WTC11 (cell line): Measurements from ENCODE around the gene PDZRN4. TPM values are rescaled to one million over a fixed set of nuclear protein-coding genes. Genes with fewer than 3 reads are reported as not detected.

Source experiments
- ATAC-seq: fragments of 200-7000 bp; cut with Tn5 transposase; 2 replicates; pipeline ENCODE4 v1.10.0; 2021; ENCODE audit warnings: mild to moderate bottlenecking, moderate library complexity
- CTCF ChIA-PET: fragments of 300-600 bp; sonication (Branson Sonifier 250); formaldehyde crosslinking; loops from one replicate; lab custom pipeline; 2021; ENCODE audit warnings: antibody characterized with exemption; lab: Charles Lee
- POLR2A ChIA-PET: fragments of 350-600 bp; sonication (Branson Sonifier 250); formaldehyde crosslinking; loops from one replicate; lab custom pipeline; 2021; ENCODE audit warnings: antibody characterized with exemption; lab: Charles Lee
- DNase-seq: peaks from one replicate; pipeline ENCODE4 v3.0.0; 2021; ENCODE audit warnings: low spot score
- H3K27ac Mint-ChIP-seq: 2 replicates; pipeline ENCODE4 v1.8.0; 2021; ENCODE audit warnings: mixed read lengths
- H3K27me3 Mint-ChIP-seq: 2 replicates; pipeline ENCODE4 v1.8.0; 2021; ENCODE audit warnings: low read depth, mild to moderate bottlenecking, moderate library complexity, mixed read lengths
- H3K36me3 Mint-ChIP-seq: 2 replicates; pipeline ENCODE4 v1.8.0; 2021; ENCODE audit warnings: mixed read lengths
- H3K4me1 Mint-ChIP-seq: 2 replicates; pipeline ENCODE4 v1.8.0; 2022; ENCODE audit warnings: mixed read lengths
- H3K4me3 Mint-ChIP-seq: 2 replicates; pipeline ENCODE4 v1.8.0; 2021; ENCODE audit warnings: mild to moderate bottlenecking, moderate library complexity, mixed read lengths
- H3K9me3 Mint-ChIP-seq: 2 replicates; pipeline ENCODE4 v1.8.0; 2021; ENCODE audit warnings: mixed read lengths
- CBFB ChIP-seq: sonication (generic); formaldehyde crosslinking; IDR thresholded peaks from 2 replicates; pipeline ENCODE4 v1.8.1; 2022; ENCODE audit warnings: mild to moderate bottlenecking, low read depth, missing genetic modification reagents
- ESRRA ChIP-seq: sonication (generic); formaldehyde crosslinking; IDR thresholded peaks from 2 replicates; pipeline ENCODE4 v1.8.1; 2022; ENCODE audit warnings: mild to moderate bottlenecking, missing genetic modification reagents, borderline replicate concordance
- GRHL2 ChIP-seq: fragments of 250-450 bp; sonication (Bioruptor Pico); IDR thresholded peaks from 2 replicates; pipeline ENCODE4 v1.8.0; 2022; ENCODE audit warnings: mild to moderate bottlenecking, moderate library complexity; ENCODE audit not compliant: insufficient replicate concordance, severe bottlenecking
- IRF2 ChIP-seq: sonication (generic); formaldehyde crosslinking; IDR thresholded peaks from 2 replicates; pipeline ENCODE4 v1.8.0; 2022; ENCODE audit warnings: low read depth, missing genetic modification reagents, borderline replicate concordance
- JAZF1 ChIP-seq: fragments of 250-450 bp; sonication (Bioruptor Pico); IDR thresholded peaks from 2 replicates; pipeline ENCODE4 v1.9.0; 2021; ENCODE audit warnings: moderate library complexity, mild to moderate bottlenecking, inconsistent platforms
- MXD4 ChIP-seq: fragments of 250-450 bp; sonication (Bioruptor Pico); IDR thresholded peaks from 2 replicates; pipeline ENCODE4 v1.8.0; 2021; ENCODE audit warnings: mild to moderate bottlenecking, moderate library complexity, borderline replicate concordance
- NFATC4 ChIP-seq: fragments of 250-450 bp; sonication (Bioruptor Pico); IDR thresholded peaks from 2 replicates; pipeline ENCODE4 v1.9.0; 2021; ENCODE audit warnings: mild to moderate bottlenecking
- NR3C1 ChIP-seq: sonication (generic); formaldehyde crosslinking; conservative IDR thresholded peaks from 2 replicates; pipeline ENCODE4 v1.8.1; 2023; ENCODE audit warnings: low read depth, mild to moderate bottlenecking, missing genetic modification reagents
- PRRX2 ChIP-seq: fragments of 250-450 bp; sonication (Bioruptor Pico); IDR thresholded peaks from 2 replicates; pipeline ENCODE4 v1.8.0; 2021; ENCODE audit warnings: mild to moderate bottlenecking
- SMAD4 ChIP-seq: sonication (generic); formaldehyde crosslinking; IDR thresholded peaks from 2 replicates; pipeline ENCODE4 v1.8.0; 2022; ENCODE audit warnings: mild to moderate bottlenecking, missing genetic modification reagents
- SOX15 ChIP-seq: fragments of 250-450 bp; sonication (Bioruptor Pico); IDR thresholded peaks from 2 replicates; pipeline ENCODE4 v1.9.0; 2021; ENCODE audit warnings: mild to moderate bottlenecking
- TCF7 ChIP-seq: sonication (generic); formaldehyde crosslinking; IDR thresholded peaks from 2 replicates; pipeline ENCODE4 v1.8.0; 2022; ENCODE audit warnings: mild to moderate bottlenecking, low read depth, missing genetic modification reagents, moderate library complexity
- TEAD1 ChIP-seq: sonication (generic); formaldehyde crosslinking; IDR thresholded peaks from 2 replicates; pipeline ENCODE4 v1.8.0; 2022; ENCODE audit warnings: mild to moderate bottlenecking, missing genetic modification reagents
- TEAD4 ChIP-seq: sonication (generic); formaldehyde crosslinking; IDR thresholded peaks from 2 replicates; pipeline ENCODE4 v1.8.0; 2022; ENCODE audit warnings: mild to moderate bottlenecking, missing genetic modification reagents
- ZNF138 ChIP-seq: sonication (generic); formaldehyde crosslinking; conservative IDR thresholded peaks from 2 replicates; pipeline ENCODE4 v1.8.1; 2022; ENCODE audit warnings: mild to moderate bottlenecking, moderate library complexity, missing genetic modification reagents
- ZNF396 ChIP-seq: fragments of 250-450 bp; sonication (Bioruptor Pico); IDR thresholded peaks from 2 replicates; pipeline ENCODE4 v1.8.0; 2021; ENCODE audit warnings: mild to moderate bottlenecking, moderate library complexity, borderline replicate concordance
- ZNF423 ChIP-seq: fragments of 250-450 bp; sonication (Bioruptor Pico); IDR thresholded peaks from 2 replicates; pipeline ENCODE4 v2.1.2; 2022; ENCODE audit warnings: mild to moderate bottlenecking, moderate library complexity
- total RNA-seq: library from RNA; stranded (reverse); gene quantifications from 3 replicates; pipeline ENCODE4 v1.2.3, GENCODE V29; 2021
- TF ChIP-seq, protein P1 (sequence below): sonication (generic); formaldehyde crosslinking; IDR thresholded peaks from 2 replicates; pipeline ENCODE4 v1.8.0; 2023; ENCODE audit warnings: missing genetic modification reagents
- TF ChIP-seq, protein P2 (sequence below): fragments of 200-600 bp; IDR thresholded peaks from 2 replicates; pipeline ENCODE4 v1.8.0; 2022; ENCODE audit warnings: antibody characterized with exemption
- TF ChIP-seq, protein P3 (sequence below): sonication (generic); formaldehyde crosslinking; IDR thresholded peaks from 2 replicates; pipeline ENCODE4 v1.8.0; 2022; ENCODE audit warnings: mild to moderate bottlenecking, missing genetic modification reagents
- TF ChIP-seq, protein P4 (sequence below): fragments of 250-450 bp; sonication (Bioruptor Pico); IDR thresholded peaks from 2 replicates; pipeline ENCODE4 v1.9.0; 2021; ENCODE audit warnings: mild to moderate bottlenecking
- TF ChIP-seq, protein P5 (sequence below): sonication (generic); formaldehyde crosslinking; IDR thresholded peaks from 2 replicates; pipeline ENCODE4 v1.8.1; 2022; ENCODE audit warnings: missing genetic modification reagents, borderline replicate concordance
- TF ChIP-seq, protein P6 (sequence below): sonication (generic); formaldehyde crosslinking; IDR thresholded peaks from 2 replicates; pipeline ENCODE4 v1.8.0; 2022; ENCODE audit warnings: mild to moderate bottlenecking, missing genetic modification reagents
- TF ChIP-seq, protein P7 (sequence below): sonication (generic); formaldehyde crosslinking; IDR thresholded peaks from 2 replicates; pipeline ENCODE4 v1.8.1; 2023; ENCODE audit warnings: mild to moderate bottlenecking, moderate library complexity, missing genetic modification reagents

PDZRN4 gene
- total RNA-seq, 1 experiment from 2014 or later: 0.09 TPM

DNA sequence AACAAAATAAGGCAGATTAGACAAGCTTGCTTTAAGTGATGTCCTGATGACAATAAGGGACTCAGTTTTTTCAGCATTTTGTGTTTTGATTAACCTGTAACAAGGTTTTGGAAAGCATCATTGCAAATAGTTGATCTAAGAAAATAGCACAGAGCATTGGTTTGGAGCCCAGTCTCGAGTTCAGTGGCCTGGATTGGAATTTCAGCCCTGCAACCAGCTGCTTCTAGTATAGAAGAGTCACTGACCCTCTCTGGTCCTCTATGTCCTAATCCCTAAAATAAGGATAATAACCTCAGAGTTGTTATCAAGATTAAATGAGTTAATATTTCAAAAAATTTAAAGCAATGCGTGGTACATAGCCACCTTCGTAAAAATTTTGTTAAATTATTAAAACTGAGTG is 25.5 kb downstream of the PDZRN4 start:
- DNase-seq: no peak
- H3K27ac Mint-ChIP-seq: no peak overlapping the region
- TF ChIP-seq, protein P1, sequence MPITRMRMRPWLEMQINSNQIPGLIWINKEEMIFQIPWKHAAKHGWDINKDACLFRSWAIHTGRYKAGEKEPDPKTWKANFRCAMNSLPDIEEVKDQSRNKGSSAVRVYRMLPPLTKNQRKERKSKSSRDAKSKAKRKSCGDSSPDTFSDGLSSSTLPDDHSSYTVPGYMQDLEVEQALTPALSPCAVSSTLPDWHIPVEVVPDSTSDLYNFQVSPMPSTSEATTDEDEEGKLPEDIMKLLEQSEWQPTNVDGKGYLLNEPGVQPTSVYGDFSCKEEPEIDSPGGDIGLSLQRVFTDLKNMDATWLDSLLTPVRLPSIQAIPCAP (CRISPR knock-in tag): no peak
- TF ChIP-seq SMAD4 (CRISPR knock-in tag) (no peak), IRF2 (CRISPR knock-in tag) (no peak), PRRX2 (CRISPR knock-in tag) (no peak), TEAD1 (CRISPR knock-in tag) (no peak), TEAD4 (CRISPR knock-in tag) (no peak), ZNF138 (CRISPR knock-in tag) (no peak), CBFB (no peak), MXD4 (no peak)
- TF ChIP-seq, protein P2, sequence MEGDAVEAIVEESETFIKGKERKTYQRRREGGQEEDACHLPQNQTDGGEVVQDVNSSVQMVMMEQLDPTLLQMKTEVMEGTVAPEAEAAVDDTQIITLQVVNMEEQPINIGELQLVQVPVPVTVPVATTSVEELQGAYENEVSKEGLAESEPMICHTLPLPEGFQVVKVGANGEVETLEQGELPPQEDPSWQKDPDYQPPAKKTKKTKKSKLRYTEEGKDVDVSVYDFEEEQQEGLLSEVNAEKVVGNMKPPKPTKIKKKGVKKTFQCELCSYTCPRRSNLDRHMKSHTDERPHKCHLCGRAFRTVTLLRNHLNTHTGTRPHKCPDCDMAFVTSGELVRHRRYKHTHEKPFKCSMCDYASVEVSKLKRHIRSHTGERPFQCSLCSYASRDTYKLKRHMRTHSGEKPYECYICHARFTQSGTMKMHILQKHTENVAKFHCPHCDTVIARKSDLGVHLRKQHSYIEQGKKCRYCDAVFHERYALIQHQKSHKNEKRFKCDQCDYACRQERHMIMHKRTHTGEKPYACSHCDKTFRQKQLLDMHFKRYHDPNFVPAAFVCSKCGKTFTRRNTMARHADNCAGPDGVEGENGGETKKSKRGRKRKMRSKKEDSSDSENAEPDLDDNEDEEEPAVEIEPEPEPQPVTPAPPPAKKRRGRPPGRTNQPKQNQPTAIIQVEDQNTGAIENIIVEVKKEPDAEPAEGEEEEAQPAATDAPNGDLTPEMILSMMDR: no peak
- TF ChIP-seq, protein P3, sequence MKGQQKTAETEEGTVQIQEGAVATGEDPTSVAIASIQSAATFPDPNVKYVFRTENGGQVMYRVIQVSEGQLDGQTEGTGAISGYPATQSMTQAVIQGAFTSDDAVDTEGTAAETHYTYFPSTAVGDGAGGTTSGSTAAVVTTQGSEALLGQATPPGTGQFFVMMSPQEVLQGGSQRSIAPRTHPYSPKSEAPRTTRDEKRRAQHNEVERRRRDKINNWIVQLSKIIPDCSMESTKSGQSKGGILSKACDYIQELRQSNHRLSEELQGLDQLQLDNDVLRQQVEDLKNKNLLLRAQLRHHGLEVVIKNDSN (CRISPR knock-in tag): no peak
- TF ChIP-seq, all 79 proteins: peak for 0
- ChIA-PET CTCF (no interaction called here), POLR2A (no interaction called here)
- Mint-ChIP-seq H3K9me3 (no peaks in the 10 kb centered on the region), H3K4me3 (no peak overlapping the region), H3K4me1 (no peaks in the 10 kb centered on the region), H3K27me3 (no peaks in the 10 kb centered on the region), H3K36me3 (no peaks in the 10 kb centered on the region)
- ATAC-seq: no peak

DNA sequence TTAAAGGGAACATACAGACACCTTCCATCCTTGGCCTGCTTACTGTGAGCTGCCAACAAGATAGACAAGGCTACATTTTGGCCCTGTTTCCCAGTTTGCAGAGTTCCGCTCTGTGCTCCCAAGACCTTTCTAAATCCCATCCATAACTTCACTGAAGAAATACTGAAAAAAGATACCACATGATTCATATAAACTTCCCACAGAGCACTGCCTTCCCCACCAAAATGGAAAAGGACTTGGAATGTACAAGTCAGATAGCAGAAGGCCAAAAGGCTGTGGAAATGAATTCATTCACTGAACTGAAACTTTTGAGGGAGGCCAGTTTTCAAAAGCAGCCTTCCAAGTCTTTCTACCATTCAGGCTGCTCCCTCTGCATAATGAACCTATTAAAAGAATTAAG is 29.6 kb downstream of the PDZRN4 start:
- no peak for DNase-seq
- no peaks in the 10 kb centered on the region for H3K36me3 Mint-ChIP-seq
- ChIA-PET POLR2A (no interaction called here), CTCF (no interaction called here)
- H3K27ac Mint-ChIP-seq: no peak overlapping the region
- ATAC-seq: no peak
- peaks cover 10% of the 10 kb centered on the region for H3K4me1 Mint-ChIP-seq
- H3K27me3 Mint-ChIP-seq: no peaks in the 10 kb centered on the region
- TF ChIP-seq, protein P4, sequence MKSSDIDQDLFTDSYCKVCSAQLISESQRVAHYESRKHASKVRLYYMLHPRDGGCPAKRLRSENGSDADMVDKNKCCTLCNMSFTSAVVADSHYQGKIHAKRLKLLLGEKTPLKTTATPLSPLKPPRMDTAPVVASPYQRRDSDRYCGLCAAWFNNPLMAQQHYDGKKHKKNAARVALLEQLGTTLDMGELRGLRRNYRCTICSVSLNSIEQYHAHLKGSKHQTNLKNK (CRISPR knock-in tag): no peak
- no peaks in the 10 kb centered on the region; the same call in 1 of the 2 replicates for H3K9me3 Mint-ChIP-seq
- H3K4me3 Mint-ChIP-seq: no peak overlapping the region

DNA sequence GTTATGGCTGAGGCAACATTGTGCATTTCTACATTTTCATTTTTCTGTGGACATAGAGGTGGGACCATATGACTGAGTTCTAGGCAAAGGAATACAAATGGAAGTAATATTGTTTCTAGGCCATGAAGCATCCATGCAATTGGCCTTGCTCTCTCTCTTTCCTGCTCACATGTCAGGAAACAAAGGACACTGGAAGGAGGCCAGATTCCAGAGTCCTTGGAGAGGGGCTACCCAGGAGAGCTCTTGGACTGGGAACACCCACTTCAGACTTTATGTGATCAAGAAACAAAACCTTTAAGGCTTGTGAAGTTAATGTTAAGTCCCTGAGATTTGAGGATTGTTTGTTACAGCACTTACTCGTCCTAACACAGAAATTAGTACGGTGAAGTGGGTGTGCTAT is 32.8 kb downstream of the PDZRN4 start:
- POLR2A ChIA-PET: no interaction called here
- no peaks in the 10 kb centered on the region for H3K27me3 Mint-ChIP-seq
- no peaks in the 10 kb centered on the region for H3K36me3 Mint-ChIP-seq
- CTCF ChIA-PET: interaction anchor here (1.3 kb wide), 1 partner anchor 31 kb away, joined by 3 read pairs; no protein-coding TSS in a partner anchor
- no peak overlapping the region for H3K4me3 Mint-ChIP-seq
- no peaks in the 10 kb centered on the region; the same call in 1 of the 2 replicates for H3K9me3 Mint-ChIP-seq
- H3K27ac Mint-ChIP-seq: no peak overlapping the region
- TF ChIP-seq, protein P5, sequence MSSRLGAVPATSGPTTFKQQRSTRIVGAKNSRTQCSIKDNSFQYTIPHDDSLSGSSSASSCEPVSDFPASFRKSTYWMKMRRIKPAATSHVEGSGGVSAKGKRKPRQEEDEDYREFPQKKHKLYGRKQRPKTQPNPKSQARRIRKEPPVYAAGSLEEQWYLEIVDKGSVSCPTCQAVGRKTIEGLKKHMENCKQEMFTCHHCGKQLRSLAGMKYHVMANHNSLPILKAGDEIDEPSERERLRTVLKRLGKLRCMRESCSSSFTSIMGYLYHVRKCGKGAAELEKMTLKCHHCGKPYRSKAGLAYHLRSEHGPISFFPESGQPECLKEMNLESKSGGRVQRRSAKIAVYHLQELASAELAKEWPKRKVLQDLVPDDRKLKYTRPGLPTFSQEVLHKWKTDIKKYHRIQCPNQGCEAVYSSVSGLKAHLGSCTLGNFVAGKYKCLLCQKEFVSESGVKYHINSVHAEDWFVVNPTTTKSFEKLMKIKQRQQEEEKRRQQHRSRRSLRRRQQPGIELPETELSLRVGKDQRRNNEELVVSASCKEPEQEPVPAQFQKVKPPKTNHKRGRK (CRISPR knock-in tag): no peak
- no peak for TF ChIP-seq ZNF396 (CRISPR knock-in tag)
- TF ChIP-seq, protein P6, sequence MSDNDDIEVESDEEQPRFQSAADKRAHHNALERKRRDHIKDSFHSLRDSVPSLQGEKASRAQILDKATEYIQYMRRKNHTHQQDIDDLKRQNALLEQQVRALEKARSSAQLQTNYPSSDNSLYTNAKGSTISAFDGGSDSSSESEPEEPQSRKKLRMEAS (CRISPR knock-in tag): no peak
- no peak for TF ChIP-seq TCF7 (CRISPR knock-in tag)
- no peak for TF ChIP-seq JAZF1 (CRISPR knock-in tag)
- TF ChIP-seq, protein P1 (CRISPR knock-in tag): no peak
- TF ChIP-seq ESRRA (CRISPR knock-in tag): no peak
- no peak for TF ChIP-seq NFATC4 (CRISPR knock-in tag)
- no peak for TF ChIP-seq CBFB
- TF ChIP-seq, protein P7, sequence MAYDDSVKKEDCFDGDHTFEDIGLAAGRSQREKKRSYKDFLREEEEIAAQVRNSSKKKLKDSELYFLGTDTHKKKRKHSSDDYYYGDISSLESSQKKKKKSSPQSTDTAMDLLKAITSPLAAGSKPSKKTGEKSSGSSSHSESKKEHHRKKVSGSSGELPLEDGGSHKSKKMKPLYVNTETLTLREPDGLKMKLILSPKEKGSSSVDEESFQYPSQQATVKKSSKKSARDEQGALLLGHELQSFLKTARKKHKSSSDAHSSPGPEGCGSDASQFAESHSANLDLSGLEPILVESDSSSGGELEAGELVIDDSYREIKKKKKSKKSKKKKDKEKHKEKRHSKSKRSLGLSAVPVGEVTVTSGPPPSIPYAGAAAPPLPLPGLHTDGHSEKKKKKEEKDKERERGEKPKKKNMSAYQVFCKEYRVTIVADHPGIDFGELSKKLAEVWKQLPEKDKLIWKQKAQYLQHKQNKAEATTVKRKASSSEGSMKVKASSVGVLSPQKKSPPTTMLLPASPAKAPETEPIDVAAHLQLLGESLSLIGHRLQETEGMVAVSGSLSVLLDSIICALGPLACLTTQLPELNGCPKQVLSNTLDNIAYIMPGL (CRISPR knock-in tag): no peak
- TF ChIP-seq MXD4: no peak
- no peak for TF ChIP-seq SOX15 (CRISPR knock-in tag)
- no peak for TF ChIP-seq NR3C1
- TF ChIP-seq GRHL2 (CRISPR knock-in tag): no peak
- no peak for TF ChIP-seq IRF2 (CRISPR knock-in tag)
- TF ChIP-seq ZNF423: no peak
- H3K4me1 Mint-ChIP-seq: peaks cover 31% of the 10 kb centered on the region
- DNase-seq (no peak), ATAC-seq (no peak)
